CD4-positive, alpha-beta T cell treated with Interleukin-17A for 1 hour (primary cell): ENCODE data around the gene ZNF580.
A peak's percentile ranks its signal among the peaks of the same experiment; 100 is the strongest.

Experiments
- DNase-seq: peaks from one replicate; pipeline ENCODE4 v3.0.0-alpha.2; 2020

The ZNF580 gene

DNA sequence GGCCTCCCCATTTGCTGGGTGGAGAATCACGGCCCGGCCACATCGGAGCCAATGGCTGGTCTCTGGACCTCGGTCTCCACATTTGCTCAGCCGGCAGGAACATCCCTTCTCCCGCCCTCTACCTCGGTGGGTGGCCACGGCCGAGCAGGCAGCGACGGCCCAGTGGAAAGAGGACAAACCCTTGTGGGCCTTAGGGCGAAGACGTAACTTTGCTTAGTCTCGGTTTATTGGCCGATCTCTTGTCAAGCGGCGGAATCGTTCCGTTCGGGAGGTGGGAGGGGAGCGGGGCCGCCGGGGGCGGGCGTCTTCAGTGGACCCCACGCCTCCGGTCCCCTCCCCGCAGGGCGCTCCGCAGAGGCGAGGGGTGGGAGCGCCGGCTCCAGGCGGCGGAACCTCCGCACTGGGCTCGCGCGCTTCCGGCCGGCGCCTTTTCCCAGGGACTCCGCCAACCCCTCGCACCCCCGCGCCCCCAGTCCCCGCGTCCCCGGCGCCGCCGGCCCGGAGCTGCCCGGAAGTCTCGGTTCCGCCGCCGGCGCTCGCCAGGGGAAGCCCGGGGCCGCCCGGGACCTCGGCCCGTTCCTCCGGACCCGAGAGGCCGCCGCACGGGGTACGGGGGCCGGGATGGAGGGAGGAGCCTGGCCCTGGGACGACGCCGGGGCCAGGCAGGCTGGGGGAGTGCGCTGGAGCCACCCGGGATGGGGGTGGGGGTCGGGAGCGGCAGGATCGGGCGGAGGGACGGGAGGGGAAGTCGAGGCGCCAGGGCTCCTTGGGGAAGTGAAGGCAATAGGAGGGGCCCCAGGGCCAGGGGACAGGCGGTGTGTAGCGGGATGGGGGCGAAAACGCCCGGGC, at the start of gene ZNF580:
Gene ZNF580 (plus strand): TSS at position 426 of the 849 bp plus-strand sequence. CDS start 1,507 bp downstream, outside the sequence.
- peak; percentile 67 for DNase-seq

DNA sequence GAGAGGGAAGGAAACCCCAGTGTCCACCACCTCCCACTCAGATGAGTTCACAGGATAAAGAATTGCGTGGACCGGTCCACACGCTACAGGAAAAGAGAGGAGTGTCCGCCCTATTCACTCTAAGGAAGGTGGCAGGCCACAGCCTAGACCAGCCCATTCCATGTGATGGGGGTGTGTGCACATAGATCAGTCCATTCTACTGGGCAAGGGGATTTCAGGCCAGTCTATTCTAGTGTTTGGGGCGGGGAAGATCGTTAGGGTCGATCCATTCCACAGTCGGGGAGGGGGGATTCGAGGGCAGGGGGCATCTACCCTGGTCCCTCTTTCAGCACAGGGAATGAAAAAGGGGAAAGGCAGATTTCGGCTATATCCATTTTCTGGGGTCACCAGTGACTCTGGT, 49.2 kb upstream of the ZNF580 start:
- no peak for DNase-seq

DNA sequence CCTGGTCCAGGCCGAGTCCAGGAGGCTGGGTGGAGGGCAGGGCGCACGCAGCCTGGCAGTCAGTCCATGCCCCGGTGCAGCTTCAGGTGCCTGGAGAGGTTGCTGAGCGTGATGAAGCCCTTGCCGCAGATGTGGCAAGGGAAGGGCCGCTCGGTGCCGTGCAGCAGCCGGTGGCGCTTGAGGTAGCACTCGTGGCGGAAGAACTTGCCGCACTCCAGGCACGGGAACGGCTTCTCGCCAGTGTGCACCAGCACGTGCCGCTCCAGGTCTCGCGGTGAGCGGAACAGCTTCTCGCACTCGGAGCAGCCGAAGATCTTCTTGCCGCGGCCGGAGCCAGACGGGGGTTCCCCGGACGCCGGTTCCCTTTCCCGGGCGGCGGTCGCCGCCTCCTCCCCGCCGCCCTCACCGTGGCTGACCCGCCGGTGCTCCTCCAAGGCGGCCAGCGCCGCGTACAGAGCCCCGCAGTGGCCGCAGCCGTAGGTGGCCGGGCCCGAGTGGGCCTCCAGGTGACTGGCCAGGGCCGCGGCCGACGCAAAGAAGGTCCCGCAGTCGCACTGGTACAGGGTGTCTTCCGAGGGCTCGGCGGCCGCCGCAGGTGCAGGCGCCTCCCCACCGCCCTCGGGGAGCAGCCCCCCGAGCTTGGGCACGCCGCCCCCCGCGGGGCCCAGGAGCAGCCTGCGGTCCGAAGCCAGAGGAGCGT, 48.3 kb upstream of the ZNF580 start:
- no peak for DNase-seq

GRCh38 chr19:55593096-55593772, 47.6 kb upstream of the ZNF580 start:
- DNase-seq = no peak

GRCh38 chr19:55594996-55595545, 45.7 kb upstream of the ZNF580 start:
- no peak for DNase-seq

DNA sequence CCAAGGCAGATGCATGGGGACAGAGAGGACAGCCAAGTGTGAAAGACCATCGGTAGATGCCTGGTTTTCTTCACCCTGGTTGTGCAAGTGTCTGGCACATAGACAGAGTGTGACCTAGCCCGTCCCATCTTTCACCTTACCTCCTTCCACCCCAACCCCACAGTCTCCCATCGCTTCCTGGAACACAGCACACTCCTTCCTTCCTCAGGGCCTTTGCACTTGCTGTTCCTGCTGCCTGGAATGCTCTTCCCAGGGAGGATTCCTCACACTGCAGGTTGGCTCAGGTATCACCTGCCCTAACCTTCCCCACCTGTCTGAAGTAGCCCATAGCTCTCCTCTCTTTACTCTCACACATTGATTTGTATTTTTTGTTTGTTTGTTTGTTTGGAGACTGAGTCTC, 44.5 kb upstream of the ZNF580 start:
- DNase-seq = no peak

- DNase-seq = no peak
These were observed 43.3 kb upstream of the ZNF580 start for GRCh38 chr19:55597501-55597921.

DNA sequence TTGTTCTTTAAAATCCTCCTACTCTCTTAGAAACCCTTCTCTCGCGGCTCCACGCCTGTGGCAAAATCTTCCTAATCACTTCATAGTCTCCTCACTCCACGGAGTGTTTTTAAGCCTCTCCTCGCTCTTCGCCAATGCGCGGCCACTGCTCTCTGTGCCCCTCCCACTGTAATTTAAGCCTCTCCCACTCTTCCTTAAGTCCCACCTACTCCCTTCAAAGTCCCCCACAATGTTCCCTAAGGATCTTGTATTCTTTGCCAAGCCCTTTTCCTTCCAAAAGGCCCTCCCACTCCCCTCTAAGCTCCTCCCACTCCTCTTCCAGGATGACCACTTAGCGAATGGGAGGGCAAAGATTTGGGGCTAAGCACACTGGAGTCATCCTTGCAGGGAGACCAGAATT, 42.8 kb upstream of the ZNF580 start:
- DNase-seq = no peak

GRCh38 chr19:55598719-55599467, 41.9 kb upstream of the ZNF580 start:
- DNase-seq = peak; percentile 96

DNA sequence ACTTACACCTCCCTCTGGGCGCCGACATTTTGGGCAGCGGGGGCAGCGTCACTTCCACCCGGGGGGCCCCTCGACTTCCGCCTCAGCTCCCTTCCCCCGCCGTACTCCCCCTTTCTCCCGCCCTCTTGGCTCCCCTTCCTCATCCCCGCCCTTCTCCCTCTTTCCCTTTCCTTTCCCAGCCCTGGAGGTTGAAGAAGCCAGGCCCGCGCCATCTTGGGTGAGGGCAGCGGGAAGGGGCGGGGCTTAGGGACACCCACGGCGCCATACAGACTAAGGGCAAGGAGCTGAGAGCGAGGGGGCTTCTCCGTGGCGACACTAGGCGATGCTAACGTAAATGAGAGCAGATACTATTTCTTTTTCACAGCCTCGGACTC, 41.3 kb upstream of the ZNF580 start, which contains the start of gene FIZ1:
Gene FIZ1 (minus strand): TSS at position 50 of the 374 bp plus-strand sequence. CDS start 1,652 bp downstream, outside the sequence.
- peak; percentile 98 for DNase-seq

- DNase-seq = peak; percentile 92
These were observed 40.8 kb upstream of the ZNF580 start, which contains the start of gene ZNF524 for GRCh38 chr19:55599842-55600661. ZNF524 (plus strand) TSS chr19:55600288; CDS start chr19:55602113, 1,825 bp downstream.

- no peak for DNase-seq
These were observed 40.2 kb upstream of the ZNF580 start for GRCh38 chr19:55600662-55601028.

GRCh38 chr19:55601084-55601483, 39.7 kb upstream of the ZNF580 start:
- no peak for DNase-seq

GRCh38 chr19:55602104-55603001, 38.4 kb upstream of the ZNF580 start:
- no peak for DNase-seq

DNA sequence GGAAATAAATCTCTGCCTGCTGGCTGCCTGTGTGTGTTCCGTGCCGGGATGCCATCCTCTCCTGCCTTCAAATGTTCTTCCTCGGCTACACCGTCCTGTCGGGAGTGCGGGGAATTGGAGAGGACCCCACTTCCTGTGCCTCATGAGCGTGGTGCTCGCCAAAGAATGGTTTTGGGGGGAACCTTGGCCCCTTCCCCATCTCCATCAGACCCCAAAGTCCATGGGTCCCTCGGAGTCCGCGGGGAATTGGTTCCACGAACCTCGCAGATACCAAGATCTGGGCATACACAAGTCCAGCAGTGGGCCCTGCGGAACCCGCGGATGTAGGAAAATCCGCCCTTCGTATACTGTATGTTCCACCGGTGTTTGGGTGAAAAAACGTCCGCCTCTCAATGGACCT, 37.7 kb upstream of the ZNF580 start:
- DNase-seq = no peak

DNA sequence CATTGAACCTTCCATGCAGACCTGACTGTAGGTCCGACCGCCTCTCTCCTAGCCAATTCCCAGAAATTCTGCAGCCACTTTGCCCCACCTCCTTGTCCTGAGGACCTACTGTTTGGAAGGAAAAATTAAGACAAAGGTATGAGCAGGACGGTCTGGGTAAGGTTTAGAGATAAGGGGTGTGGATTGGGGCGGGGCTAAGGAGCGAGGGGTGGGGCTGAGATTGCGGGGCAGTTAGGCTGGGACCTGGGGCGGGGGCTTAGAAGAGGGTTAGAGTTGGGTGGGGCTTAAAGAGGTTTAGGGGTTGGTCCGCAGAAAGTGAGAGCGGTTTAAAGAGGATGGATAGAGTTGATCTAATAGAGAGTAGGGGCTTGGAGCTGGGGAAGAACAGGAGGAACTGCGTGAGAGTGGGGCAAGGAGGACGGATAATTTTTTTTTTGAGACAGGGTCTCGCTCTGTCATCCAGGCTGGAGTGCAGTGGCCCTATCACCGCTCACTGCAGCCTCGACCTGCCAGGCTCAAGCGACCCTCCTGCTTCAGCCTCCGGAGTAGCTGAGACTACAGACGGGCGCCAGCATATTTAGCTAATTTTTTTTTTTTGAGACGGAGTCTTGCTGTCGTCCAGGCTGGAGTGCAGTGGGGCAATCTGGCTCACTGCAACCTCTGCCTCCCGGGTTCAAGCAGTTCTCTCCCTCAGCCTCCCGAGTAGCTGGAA, 37.1 kb upstream of the ZNF580 start:
- DNase-seq = no peak

- peak; percentile 98 for DNase-seq
These were observed 35.6 kb upstream of the ZNF580 start for GRCh38 chr19:55605207-55605636.

GRCh38 chr19:55605637-55606470, 34.9 kb upstream of the ZNF580 start, which contains the start of gene ZNF865:
ZNF865 (plus strand) TSS chr19:55605647; CDS start chr19:55613619, 7,972 bp downstream.
- peak; percentile 77 for DNase-seq

DNA sequence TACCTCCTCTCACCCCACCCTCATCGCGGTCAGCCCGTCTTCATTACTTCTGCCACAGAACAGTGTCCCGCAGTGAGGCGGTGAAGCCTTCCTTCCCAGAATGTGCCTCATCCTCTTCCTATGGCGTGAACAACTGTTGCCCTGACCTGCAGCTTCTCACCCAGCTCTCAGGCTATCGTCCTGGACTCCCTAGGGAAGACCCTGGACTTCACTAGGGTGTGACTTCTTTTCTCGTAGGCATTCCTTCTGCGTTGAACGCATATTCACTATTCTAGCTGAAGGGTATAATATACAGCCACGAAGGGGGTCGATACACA, 34.4 kb upstream of the ZNF580 start:
- no peak for DNase-seq
